SK-N-SH (cell line): Measurements from ENCODE around the gene CEBPZOS. TPM values are rescaled to one million over a fixed set of nuclear protein-coding genes. Genes with fewer than 3 reads are reported as not detected.
A peak's percentile ranks its signal among the peaks of the same experiment; 100 is the strongest.

Experiments
- CTCF ChIA-PET: fragments of 300-600, 350-600 bp; formaldehyde crosslinking; extraction: SDS; loops from one replicate; lab custom pipeline; 2021; lab: Yijun Ruan, JAX
- POLR2A ChIA-PET: fragments of 350-600 bp; sonication (Branson Sonifier 250); formaldehyde crosslinking; extraction: SDS; loops from one replicate; lab custom pipeline; 2020; ENCODE audit warnings: antibody characterized with exemption, inconsistent platforms; lab: Yijun Ruan, JAX
- DNase-seq: peaks from one replicate; pipeline ENCODE4 v3.0.0; 2012
- H2AFZ ChIP-seq: fragments of 200-600 bp; sonication (generic); 2 replicates; pipeline ENCODE4 v1.8.1; 2016; ENCODE audit warnings: antibody characterized with exemption, mild to moderate bottlenecking, low read depth
- H3F3A ChIP-seq: fragments of 200-600 bp; sonication (generic); replicated peaks from 2 replicates; pipeline ENCODE3; 2016; ENCODE audit warnings: antibody characterized with exemption, mild to moderate bottlenecking; ENCODE audit not compliant: insufficient read depth
- H3K27ac ChIP-seq, 2 experiments: fragments of 200-500 bp in 1 of 2; fragments of 200-600 bp in 1 of 2; sonication (Bioruptor generic) in 1 of 2; sonication (generic), shearing (Covaris generic) in 1 of 2; 2 replicates each; pipeline versions ENCODE4 v1.5.1 to v1.6.1; 2014 to 2016; ENCODE audit warnings: low read depth in 2 of 2, inconsistent platforms in 1 of 2, low read length in 1 of 2, mild to moderate bottlenecking in 1 of 2, mixed read lengths in 1 of 2
- H3K27me3 ChIP-seq: fragments of 200-600 bp; sonication (generic), shearing (Covaris generic); 2 replicates; pipeline ENCODE4 v1.6.1; 2016; ENCODE audit warnings: mixed run types; ENCODE audit not compliant: insufficient read depth
- H3K36me3 ChIP-seq, 2 experiments: fragments of 200-500 bp in 1 of 2; fragments of 200-600 bp in 1 of 2; sonication (Bioruptor generic) in 1 of 2; sonication (generic) in 1 of 2; replicated peaks in 1 of 2; 2 replicates each; pipeline versions ENCODE3 to v1.5.1; 2014 to 2016; ENCODE audit warnings: low read length in 1 of 2, mild to moderate bottlenecking in 1 of 2; ENCODE audit not compliant: insufficient read depth in 2 of 2, control insufficient read depth in 1 of 2
- H3K4me1 ChIP-seq, 2 experiments: fragments of 200-500 bp in 1 of 2; fragments of 200-600 bp in 1 of 2; sonication (Bioruptor generic) in 1 of 2; sonication (generic), shearing (Covaris generic) in 1 of 2; 2 replicates each; pipeline versions ENCODE4 v1.5.1 to v1.6.1; 2014 to 2016; ENCODE audit warnings: low read depth in 1 of 2, low read length in 1 of 2, mixed run types in 1 of 2; ENCODE audit not compliant: insufficient read depth in 2 of 2, control insufficient read depth in 1 of 2
- H3K4me2 ChIP-seq: fragments of 200-600 bp; sonication (generic), shearing (Covaris generic); 2 replicates; pipeline ENCODE4 v1.6.1; 2017; ENCODE audit warnings: mixed run types
- H3K4me3 ChIP-seq, 2 experiments: fragments of 200-500 bp in 1 of 2; fragments of 200-600 bp in 1 of 2; sonication (Bioruptor generic) in 1 of 2; sonication (generic), shearing (Covaris generic) in 1 of 2; 2 replicates each; pipeline versions ENCODE4 v1.5.1 to v1.8.1; 2014 to 2016; ENCODE audit warnings: low read depth in 2 of 2, inconsistent platforms in 1 of 2, low read length in 1 of 2, mild to moderate bottlenecking in 1 of 2, mixed read lengths in 1 of 2, moderate library complexity in 1 of 2
- H3K79me2 ChIP-seq: fragments of 200-600 bp; sonication (generic); 2 replicates; pipeline ENCODE4 v1.8.1; 2017; ENCODE audit warnings: mild to moderate bottlenecking; ENCODE audit not compliant: insufficient read depth
- H3K9ac ChIP-seq: fragments of 200-600 bp; sonication (generic); 2 replicates; pipeline ENCODE4 v1.6.1; 2017; ENCODE audit warnings: mixed run types
- H3K9me2 ChIP-seq: fragments of 200-600 bp; sonication (generic); 2 replicates; pipeline ENCODE4 v1.6.1; 2017; ENCODE audit warnings: mixed run types
- H3K9me3 ChIP-seq: fragments of 200-600 bp; sonication (generic); 2 replicates; pipeline ENCODE4 v1.6.1; 2017; ENCODE audit warnings: mixed run types, mild to moderate bottlenecking, moderate library complexity
- H4K20me1 ChIP-seq: fragments of 200-600 bp; sonication (generic); 2 replicates; pipeline ENCODE4 v1.6.1; 2017; ENCODE audit warnings: mild to moderate bottlenecking, mixed run types; ENCODE audit not compliant: insufficient read depth
- CHD2 ChIP-seq: fragments of 150-350 bp; IDR thresholded peaks from 2 replicates; pipeline ENCODE4 v1.6.1; 2018; ENCODE audit warnings: low read length; ENCODE audit not compliant: partially characterized antibody
- CTCF ChIP-seq: fragments of 200-600 bp; sonication (generic); IDR thresholded peaks from 2 replicates; pipeline ENCODE4 v1.6.1; 2017; ENCODE audit warnings: antibody characterized with exemption, mild to moderate bottlenecking, moderate library complexity
- ELF1 ChIP-seq: IDR thresholded peaks from 2 replicates; pipeline ENCODE4 v1.4.0; 2012
- EZH2phosphoT487 ChIP-seq: fragments of 200-600 bp; sonication (generic); IDR thresholded peaks from 2 replicates; pipeline ENCODE4 v1.6.1; 2017; ENCODE audit warnings: low read depth, mixed run types, mild to moderate bottlenecking, antibody characterized with exemption, moderate library complexity, borderline replicate concordance
- FOSL2 ChIP-seq: IDR thresholded peaks from 2 replicates; pipeline ENCODE4 v1.4.0; 2012; ENCODE audit warnings: low read depth, mild to moderate bottlenecking, moderate library complexity, borderline replicate concordance
- FOXJ3 ChIP-seq: sonication (generic); formaldehyde crosslinking; IDR thresholded peaks from 2 replicates; pipeline ENCODE4 v1.5.1; 2020; ENCODE audit warnings: mild to moderate bottlenecking, missing genetic modification reagents
- FOXM1 ChIP-seq: IDR thresholded peaks from 2 replicates; pipeline ENCODE4 v1.4.0; 2012; ENCODE audit warnings: low read depth, mild to moderate bottlenecking
- IRF3 ChIP-seq: fragments of 150-350 bp; IDR thresholded peaks from 2 replicates; pipeline ENCODE4 v1.6.1; 2016; ENCODE audit warnings: mild to moderate bottlenecking, low read depth, low read length
- JUND ChIP-seq: IDR thresholded peaks from 2 replicates; pipeline ENCODE4 v1.4.0; 2012
- MAX ChIP-seq: IDR thresholded peaks from 2 replicates; pipeline ENCODE4 v1.4.0; 2012; ENCODE audit warnings: low read depth
- MEF2A ChIP-seq: IDR thresholded peaks from 2 replicates; pipeline ENCODE4 v1.4.0; 2012; ENCODE audit warnings: low read depth, borderline replicate concordance
- MXI1 ChIP-seq: IDR thresholded peaks from 2 replicates; pipeline ENCODE4 v1.6.1; 2012; ENCODE audit warnings: mild to moderate bottlenecking, low read depth, low read length, improper control_type of control experiment
- NRF1 ChIP-seq: IDR thresholded peaks from 2 replicates; pipeline ENCODE4 v1.6.1; 2012; ENCODE audit warnings: low read depth, mild to moderate bottlenecking, low read length
- POLR2AphosphoS5 ChIP-seq: IDR thresholded peaks from 2 replicates; pipeline ENCODE4 v1.6.1; 2012; ENCODE audit warnings: low read depth, low read length
- RAD21 ChIP-seq: IDR thresholded peaks from 2 replicates; pipeline ENCODE4 v1.6.1; 2012; ENCODE audit warnings: mild to moderate bottlenecking, low read length
- RCOR1 ChIP-seq: fragments of 150-350 bp; IDR thresholded peaks from 2 replicates; pipeline ENCODE4 v1.6.1; 2017; ENCODE audit warnings: antibody characterized with exemption, low read length
- RFX5 ChIP-seq: IDR thresholded peaks from 2 replicates; pipeline ENCODE4 v1.6.1; 2012; ENCODE audit warnings: mild to moderate bottlenecking, improper control_type of control experiment, low read length
- SIN3A ChIP-seq: IDR thresholded peaks from 2 replicates; pipeline ENCODE4 v1.6.1; 2012; ENCODE audit warnings: low read depth, mild to moderate bottlenecking, low read length, moderate library complexity, borderline replicate concordance
- SMC3 ChIP-seq: IDR thresholded peaks from 2 replicates; pipeline ENCODE4 v1.6.1; 2012; ENCODE audit warnings: low read depth, low read length, improper control_type of control experiment
- TCF12 ChIP-seq: IDR thresholded peaks from 2 replicates; pipeline ENCODE4 v1.4.0; 2012
- TEAD4 ChIP-seq: IDR thresholded peaks from 2 replicates; pipeline ENCODE4 v1.4.0; 2012; ENCODE audit warnings: mild to moderate bottlenecking, borderline replicate concordance; ENCODE audit not compliant: insufficient read depth
- USF1 ChIP-seq: IDR thresholded peaks from 2 replicates; pipeline ENCODE4 v1.4.0; 2012; ENCODE audit warnings: low read depth, borderline replicate concordance
- USF2 ChIP-seq: fragments of 150-350 bp; IDR thresholded peaks from 2 replicates; pipeline ENCODE4 v1.6.1; 2017; ENCODE audit warnings: antibody characterized with exemption, low read length, low read depth, borderline replicate concordance
- YY1 ChIP-seq: IDR thresholded peaks from 2 replicates; pipeline ENCODE4 v1.4.0; 2012; ENCODE audit warnings: low read depth, mild to moderate bottlenecking
- ZBTB33 ChIP-seq: IDR thresholded peaks from 2 replicates; pipeline ENCODE4 v1.4.0; 2012; ENCODE audit warnings: low read depth, borderline replicate concordance
- WGBS: methylation state at CpG from one replicate; pipeline ENCODE4 v1.1.6; 2017; ENCODE audit warnings: low lambda C conversion rate; 5-methylcytosine and 5-hydroxymethylcytosine counted together
- polyA plus RNA-seq, 3 experiments: library from polyadenylated mRNA; depleted of rRNA; stranded (reverse); fragments of >200 nt; gene quantifications; 2 replicates each; pipeline ENCODE4 v1.2.3, GENCODE V29; 2012

Gene CEBPZOS
- 27.5 and 35.4 TPM in 2 replicates for polyA plus RNA-seq (2012; rRNA removed)
- polyA plus RNA-seq (2012; cell fraction: cytosol; rRNA removed): 42.2 and 52.2 TPM in 2 replicates
- polyA plus RNA-seq (2012; cell fraction: nucleus; rRNA removed): 12.3 and 19.9 TPM in 2 replicates

- under 1% methylated on average over 64 of the region's 72 CpGs for WGBS
- Histone ChIP-seq H2AFZ (peak within 1 kb of the TSS; percentile 95), H3F3A (peaks cover 5% of the 10 kb centered on the region), H3K36me3 (peaks cover 18 to 25% of the 10 kb centered on the region in 2 experiments), H3K79me2 (peaks cover 43% of the 10 kb centered on the region), H3K27me3 (no peaks in the 10 kb centered on the region), H3K9ac (peak within 1 kb of the TSS; percentile 78), H3K4me3 (peak within 1 kb of the TSS; percentile 68 to 80), H3K4me1 (peaks cover 6 to 15% of the 10 kb centered on the region in 2 experiments; a peak in 3 of 4 replicates), H3K9me2 (no peaks in the 10 kb centered on the region), H3K27ac (peak within 1 kb of the TSS; percentile 63 to 88), H3K4me2 (peak within 1 kb of the TSS; percentile 73), H4K20me1 (no peaks in the 10 kb centered on the region), H3K9me3 (no peaks in the 10 kb centered on the region)
- ChIA-PET POLR2A (interaction anchor here (1.1 to 1.3 kb wide), 3 partner anchors 39 to 729 kb away, joined by 4 to 5 read pairs (median 4); partner anchors contain the start of genes EIF2AK2 and RMDN2), CTCF (interaction anchor here (0.6 to 1.4 kb wide), 7 partner anchors 10 to 676 kb away, joined by 3 to 5 read pairs (median 3); partner anchors contain the start of genes CEBPZ and NDUFAF7)
- peak; percentile 96 for DNase-seq
- TF ChIP-seq FOXM1 (no peak), NRF1 (peak; percentile 87), SMC3 (no peak), ELF1 (peak; percentile 25; the same call in 1 of the 2 replicates), RFX5 (no peak; the same call in 1 of the 2 replicates), MXI1 (peak; percentile 85), TEAD4 (no peak), POLR2AphosphoS5 (peak; percentile 96), EZH2phosphoT487 (no peak), MEF2A (no peak), FOXJ3 (CRISPR knock-in tag) (no peak), TCF12 (no peak), IRF3 (no peak), USF1 (0 out of 2 replicates have a peak, but pooled peaks have one; percentile 9), CHD2 (peak; percentile 17), CTCF (no peak), MAX (peak; percentile 74), USF2 (no peak), FOSL2 (no peak), SIN3A (peak; percentile 76), JUND (no peak), RCOR1 (0 out of 2 replicates have a peak, but pooled peaks have one; percentile 54), RAD21 (no peak), ZBTB33 (no peak), YY1 (0 out of 2 replicates have a peak, but pooled peaks have one; percentile 35)
Observed at GRCh38 chr2:37196320-37197195, at the start of gene CEBPZOS. Gene CEBPZOS, plus strand, starts transcription at chr2:37196496. Its CDS starts 3,209 bp downstream, at chr2:37199705.
